Rectal smooth muscle tissue (tissue), 1 donor: ENCODE data around the gene NUP93.

Experiments used
- H3K27ac ChIP-seq: one replicate; pipeline ENCODE4 v1.7.0; 2013; ENCODE audit warnings: low read depth, low read length, inconsistent platforms
- H3K27me3 ChIP-seq: one replicate; pipeline ENCODE4 v1.7.0; 2013; ENCODE audit warnings: low read length; ENCODE audit not compliant: control insufficient read depth, insufficient read depth
- H3K36me3 ChIP-seq: one replicate; pipeline ENCODE4 v1.7.0; 2013; ENCODE audit warnings: low read length; ENCODE audit not compliant: control insufficient read depth, insufficient read depth
- H3K4me1 ChIP-seq: one replicate; pipeline ENCODE4 v1.7.0; 2013; ENCODE audit warnings: low read length; ENCODE audit not compliant: control insufficient read depth, insufficient read depth
- H3K4me3 ChIP-seq: one replicate; pipeline ENCODE4 v1.7.0; 2013; ENCODE audit warnings: low read length
- H3K9ac ChIP-seq: one replicate; pipeline ENCODE4 v1.7.0; 2013; ENCODE audit warnings: low read length

Gene NUP93

GRCh38 chr16:56855201-56855600 is 125.3 kb downstream of the NUP93 start:
- H3K4me1 ChIP-seq = no peaks in the 10 kb centered on the region
- H3K4me3 ChIP-seq = no peak overlapping the region
- H3K36me3 ChIP-seq = no peaks in the 10 kb centered on the region
- no peaks in the 10 kb centered on the region for H3K27me3 ChIP-seq
- no peak overlapping the region for H3K9ac ChIP-seq
- no peak overlapping the region for H3K27ac ChIP-seq

- H3K9ac ChIP-seq = no peak overlapping the region
Measured at GRCh38 chr16:56855946-56856345, 126.0 kb downstream of the NUP93 start.

GRCh38 chr16:56856876-56857447 is 127.0 kb downstream of the NUP93 start:
- Histone ChIP-seq H3K4me1 (no peaks in the 10 kb centered on the region), H3K4me3 (no peak overlapping the region), H3K9ac (no peak overlapping the region), H3K36me3 (no peaks in the 10 kb centered on the region), H3K27ac (no peak overlapping the region), H3K27me3 (no peaks in the 10 kb centered on the region)

More at GRCh38 chr16:56855946-56856345, 126.0 kb downstream of the NUP93 start:
- Histone ChIP-seq H3K36me3 (no peaks in the 10 kb centered on the region), H3K4me3 (no peak overlapping the region), H3K4me1 (no peaks in the 10 kb centered on the region), H3K27me3 (no peaks in the 10 kb centered on the region), H3K27ac (no peak overlapping the region)

- no peaks in the 10 kb centered on the region for H3K4me1 ChIP-seq
- H3K9ac ChIP-seq = no peak overlapping the region
- no peak overlapping the region for H3K27ac ChIP-seq
- no peak overlapping the region for H3K4me3 ChIP-seq
- H3K36me3 ChIP-seq = no peaks in the 10 kb centered on the region
- H3K27me3 ChIP-seq = no peaks in the 10 kb centered on the region
Measured at GRCh38 chr16:56858374-56858773, 128.4 kb downstream of the NUP93 start.

- Histone ChIP-seq H3K27ac (no peak overlapping the region), H3K36me3 (no peaks in the 10 kb centered on the region), H3K4me1 (no peaks in the 10 kb centered on the region), H3K9ac (no peak overlapping the region), H3K4me3 (no peak overlapping the region), H3K27me3 (no peaks in the 10 kb centered on the region)
Measured at GRCh38 chr16:56859636-56860035, 129.7 kb downstream of the NUP93 start.

GRCh38 chr16:56860226-56861020 is 130.5 kb downstream of the NUP93 start:
- H3K4me3 ChIP-seq = no peak overlapping the region
- no peaks in the 10 kb centered on the region for H3K27me3 ChIP-seq
- H3K27ac ChIP-seq = no peak overlapping the region
- H3K36me3 ChIP-seq = no peaks in the 10 kb centered on the region
- H3K4me1 ChIP-seq = no peaks in the 10 kb centered on the region
- H3K9ac ChIP-seq = no peak overlapping the region

- H3K27ac ChIP-seq = no peak overlapping the region
- no peaks in the 10 kb centered on the region for H3K36me3 ChIP-seq
- H3K4me3 ChIP-seq = no peak overlapping the region
- H3K9ac ChIP-seq = no peak overlapping the region
- no peaks in the 10 kb centered on the region for H3K27me3 ChIP-seq
- no peaks in the 10 kb centered on the region for H3K4me1 ChIP-seq
Measured at GRCh38 chr16:56861092-56861610, 131.2 kb downstream of the NUP93 start.

- H3K4me1 ChIP-seq = no peaks in the 10 kb centered on the region
- H3K27me3 ChIP-seq = no peaks in the 10 kb centered on the region
- no peak overlapping the region for H3K27ac ChIP-seq
- H3K9ac ChIP-seq = no peak overlapping the region
- H3K36me3 ChIP-seq = no peaks in the 10 kb centered on the region
- no peak overlapping the region for H3K4me3 ChIP-seq
Measured at GRCh38 chr16:56861756-56862155, 131.8 kb downstream of the NUP93 start.

GRCh38 chr16:56862776-56863175 is 132.8 kb downstream of the NUP93 start:
- no peak overlapping the region for H3K9ac ChIP-seq
- H3K4me3 ChIP-seq = no peak overlapping the region
- H3K36me3 ChIP-seq = no peaks in the 10 kb centered on the region
- no peaks in the 10 kb centered on the region for H3K4me1 ChIP-seq
- H3K27ac ChIP-seq = no peak overlapping the region
- no peaks in the 10 kb centered on the region for H3K27me3 ChIP-seq

- no peaks in the 10 kb centered on the region for H3K27me3 ChIP-seq
- H3K4me3 ChIP-seq = no peak within 1 kb of the TSS
- no peaks in the 10 kb centered on the region for H3K36me3 ChIP-seq
- H3K4me1 ChIP-seq = no peaks in the 10 kb centered on the region
- H3K27ac ChIP-seq = no peak within 1 kb of the TSS
- no peak within 1 kb of the TSS for H3K9ac ChIP-seq
Measured at GRCh38 chr16:56864960-56865359, 135.0 kb downstream of the NUP93 start, which contains the start of gene SLC12A3. SLC12A3 (plus strand) TSS chr16:56865207; CDS start chr16:56865236, 29 bp downstream.

- H3K4me1 ChIP-seq = no peaks in the 10 kb centered on the region
Measured at GRCh38 chr16:56865394-56866062, 135.6 kb downstream of the NUP93 start.

GRCh38 chr16:56866955-56867830 is 137.3 kb downstream of the NUP93 start:
- H3K36me3 ChIP-seq = no peaks in the 10 kb centered on the region
- no peaks in the 10 kb centered on the region for H3K27me3 ChIP-seq
- no peaks in the 10 kb centered on the region for H3K4me1 ChIP-seq
- H3K9ac ChIP-seq = no peak overlapping the region
- no peak overlapping the region for H3K27ac ChIP-seq
- H3K4me3 ChIP-seq = no peak overlapping the region

More at GRCh38 chr16:56865394-56866062, 135.6 kb downstream of the NUP93 start:
- H3K27ac ChIP-seq = no peak overlapping the region
- H3K27me3 ChIP-seq = no peaks in the 10 kb centered on the region
- H3K36me3 ChIP-seq = no peaks in the 10 kb centered on the region
- H3K9ac ChIP-seq = no peak overlapping the region
- H3K4me3 ChIP-seq = no peak overlapping the region
